ENCODE data around the gene WNT3.

The WNT3 gene

GRCh38 chr17:46780003-46780373 is 38.5 kb downstream of the WNT3 start:
- Histone ChIP-seq H3K4me1 (ENCODE audit: control insufficient read depth, insufficient read depth, low read depth, low read length) (peaks cover 2% of the 10 kb centered on the region), H2BK12ac (ENCODE audit: low read length in 2 of 2) (no peak overlapping the region), H3K14ac (ENCODE audit: low read length in 2 of 2) (no peak overlapping the region), H3K9me3 (ENCODE audit: control insufficient read depth, low read length) (no peaks in the 10 kb centered on the region), H3K18ac (ENCODE audit: low read depth in 1 of 2, low read length in 2 of 2) (no peak overlapping the region), H2BK120ac (ENCODE audit: low read depth, low read length) (no peak overlapping the region), H3K27ac (ENCODE audit: low read length, poor library complexity, severe bottlenecking) (no peak overlapping the region), H4K91ac (ENCODE audit: low read length) (no peak overlapping the region), H4K8ac (ENCODE audit: low read length) (no peak overlapping the region), H3K79me1 (replicated peaks; ENCODE audit: low read length, poor library complexity, severe bottlenecking) (no peaks in the 10 kb centered on the region), H2BK15ac (ENCODE audit: low read depth, poor library complexity, severe bottlenecking) (no peak overlapping the region), H3K23ac (ENCODE audit: low read length in 2 of 2) (no peak overlapping the region), H3K4me2 (ENCODE audit: low read length, poor library complexity, severe bottlenecking) (no peak overlapping the region), H3K36me3 (ENCODE audit: control insufficient read depth in 1 of 2, insufficient read depth in 2 of 2, low read depth in 1 of 2, low read length in 2 of 2) (no peaks in the 10 kb centered on the region), H3K4ac (ENCODE audit: low read depth in 1 of 2, low read length in 2 of 2) (no peak overlapping the region), H3K4me3 (ENCODE audit: insufficient read depth in 1 of 2, low read depth in 1 of 2, low read length in 2 of 2) (no peak overlapping the region), H3K27me3 (ENCODE audit: control insufficient read depth in 1 of 2, insufficient read depth in 1 of 2, low read length in 2 of 2) (peaks cover 0 to 39% of the 10 kb centered on the region in 2 experiments), H3K9ac (ENCODE audit: low read length) (no peak overlapping the region), H2AFZ (ENCODE audit: low read depth, low read length) (no peak overlapping the region), H2AK5ac (ENCODE audit: low read length, severe bottlenecking) (no peak overlapping the region), H2BK5ac (ENCODE audit: low read depth, low read length, poor library complexity, severe bottlenecking) (no peak overlapping the region)
- 98% methylated on average over 5 of the region's 5 CpGs for WGBS
- DNase-seq = no peak

GRCh38 chr17:46777943-46778915 is 40.3 kb downstream of the WNT3 start:
- H2BK5ac ChIP-seq (ENCODE audit: low read depth, low read length, poor library complexity, severe bottlenecking) = no peak overlapping the region
- peaks cover 0 to 44% of the 10 kb centered on the region in 2 experiments for H3K27me3 ChIP-seq (ENCODE audit: control insufficient read depth in 1 of 2, insufficient read depth in 1 of 2, low read length in 2 of 2)
- H3K18ac ChIP-seq (ENCODE audit: low read depth in 1 of 2, low read length in 2 of 2) = no peak overlapping the region
- no peak overlapping the region for H3K27ac ChIP-seq (ENCODE audit: low read length, poor library complexity, severe bottlenecking)
- WGBS = 86% methylated on average over 22 of the region's 23 CpGs
- no peak overlapping the region for H3K4me3 ChIP-seq (ENCODE audit: insufficient read depth in 1 of 2, low read depth in 1 of 2, low read length in 2 of 2)
- H3K9me3 ChIP-seq (ENCODE audit: control insufficient read depth, low read length) = no peaks in the 10 kb centered on the region
- peaks cover 5% of the 10 kb centered on the region for H3K4me1 ChIP-seq (ENCODE audit: control insufficient read depth, insufficient read depth, low read depth, low read length)
- no peaks in the 10 kb centered on the region for H3K79me1 ChIP-seq (replicated peaks; ENCODE audit: low read length, poor library complexity, severe bottlenecking)
- H3K4me2 ChIP-seq (ENCODE audit: low read length, poor library complexity, severe bottlenecking) = no peak overlapping the region
- H2BK15ac ChIP-seq (ENCODE audit: low read depth, poor library complexity, severe bottlenecking) = no peak overlapping the region
- no peak overlapping the region for H2BK120ac ChIP-seq (ENCODE audit: low read depth, low read length)
- no peak overlapping the region for H3K14ac ChIP-seq (ENCODE audit: low read length in 2 of 2)
- no peak overlapping the region for H3K4ac ChIP-seq (ENCODE audit: low read depth in 1 of 2, low read length in 2 of 2)
- H2AK5ac ChIP-seq (ENCODE audit: low read length, severe bottlenecking) = no peak overlapping the region
- no peak overlapping the region for H2BK12ac ChIP-seq (ENCODE audit: low read length in 2 of 2)
- no peak overlapping the region for H4K91ac ChIP-seq (ENCODE audit: low read length)
- H4K8ac ChIP-seq (ENCODE audit: low read length) = no peak overlapping the region
- peak; percentile 27 for DNase-seq
- H3K36me3 ChIP-seq (ENCODE audit: control insufficient read depth in 1 of 2, insufficient read depth in 2 of 2, low read depth in 1 of 2, low read length in 2 of 2) = no peaks in the 10 kb centered on the region
- H2AFZ ChIP-seq (ENCODE audit: low read depth, low read length) = no peak overlapping the region
- H3K9ac ChIP-seq (ENCODE audit: low read length) = no peak overlapping the region
- H3K23ac ChIP-seq (ENCODE audit: low read length in 2 of 2) = no peak overlapping the region

GRCh38 chr17:46776298-46777005 is 42.0 kb downstream of the WNT3 start:
- no peak overlapping the region for H2BK5ac ChIP-seq (ENCODE audit: low read depth, low read length, poor library complexity, severe bottlenecking)
- H3K9ac ChIP-seq (ENCODE audit: low read length) = no peak overlapping the region
- no peak overlapping the region for H2AK5ac ChIP-seq (ENCODE audit: low read length, severe bottlenecking)
- H2BK15ac ChIP-seq (ENCODE audit: low read depth, poor library complexity, severe bottlenecking) = no peak overlapping the region
- H3K23ac ChIP-seq (ENCODE audit: low read length in 2 of 2) = no peak overlapping the region
- no peak overlapping the region for H3K14ac ChIP-seq (ENCODE audit: low read length in 2 of 2)
- H3K36me3 ChIP-seq (ENCODE audit: control insufficient read depth in 1 of 2, insufficient read depth in 2 of 2, low read depth in 1 of 2, low read length in 2 of 2) = no peaks in the 10 kb centered on the region
- WGBS = 87% methylated on average over 12 of the region's 12 CpGs
- H3K27ac ChIP-seq (ENCODE audit: low read length, poor library complexity, severe bottlenecking) = no peak overlapping the region
- no peak overlapping the region for H2BK120ac ChIP-seq (ENCODE audit: low read depth, low read length)
- no peak overlapping the region for H4K91ac ChIP-seq (ENCODE audit: low read length)
- DNase-seq = no peak
- no peaks in the 10 kb centered on the region for H3K9me3 ChIP-seq (ENCODE audit: control insufficient read depth, low read length)
- no peak overlapping the region for H4K8ac ChIP-seq (ENCODE audit: low read length)
- no peak overlapping the region for H2AFZ ChIP-seq (ENCODE audit: low read depth, low read length)
- H3K27me3 ChIP-seq (ENCODE audit: control insufficient read depth in 1 of 2, insufficient read depth in 1 of 2, low read length in 2 of 2) = peaks cover 0 to 38% of the 10 kb centered on the region in 2 experiments
- H3K4me3 ChIP-seq (ENCODE audit: insufficient read depth in 1 of 2, low read depth in 1 of 2, low read length in 2 of 2) = peak overlapping the region in 1 of 2 experiments; percentile 2
- H3K18ac ChIP-seq (ENCODE audit: low read depth in 1 of 2, low read length in 2 of 2) = no peak overlapping the region
- H3K79me1 ChIP-seq (replicated peaks; ENCODE audit: low read length, poor library complexity, severe bottlenecking) = no peaks in the 10 kb centered on the region
- H3K4ac ChIP-seq (ENCODE audit: low read depth in 1 of 2, low read length in 2 of 2) = no peak overlapping the region
- H3K4me1 ChIP-seq (ENCODE audit: control insufficient read depth, insufficient read depth, low read depth, low read length) = peaks cover 9% of the 10 kb centered on the region
- H3K4me2 ChIP-seq (ENCODE audit: low read length, poor library complexity, severe bottlenecking) = no peak overlapping the region
- H2BK12ac ChIP-seq (ENCODE audit: low read length in 2 of 2) = no peak overlapping the region

- WGBS = 97% methylated on average over 9 of the region's 10 CpGs
Observed at GRCh38 chr17:46774108-46774737, 44.3 kb downstream of the WNT3 start.

More at GRCh38 chr17:46774108-46774737, 44.3 kb downstream of the WNT3 start:
- Histone ChIP-seq H3K27ac (ENCODE audit: low read length, poor library complexity, severe bottlenecking) (no peak overlapping the region), H3K4me1 (ENCODE audit: control insufficient read depth, insufficient read depth, low read depth, low read length) (peaks cover 28% of the 10 kb centered on the region), H2BK120ac (ENCODE audit: low read depth, low read length) (no peak overlapping the region), H3K18ac (ENCODE audit: low read depth in 1 of 2, low read length in 2 of 2) (no peak overlapping the region), H2BK12ac (ENCODE audit: low read length in 2 of 2) (no peak overlapping the region), H4K91ac (ENCODE audit: low read length) (no peak overlapping the region), H3K4me3 (ENCODE audit: insufficient read depth in 1 of 2, low read depth in 1 of 2, low read length in 2 of 2) (no peak overlapping the region), H2AK5ac (ENCODE audit: low read length, severe bottlenecking) (no peak overlapping the region), H2AFZ (ENCODE audit: low read depth, low read length) (no peak overlapping the region), H3K9ac (ENCODE audit: low read length) (no peak overlapping the region), H4K8ac (ENCODE audit: low read length) (no peak overlapping the region), H3K36me3 (ENCODE audit: control insufficient read depth in 1 of 2, insufficient read depth in 2 of 2, low read depth in 1 of 2, low read length in 2 of 2) (no peaks in the 10 kb centered on the region), H3K23ac (ENCODE audit: low read length in 2 of 2) (no peak overlapping the region), H3K4ac (ENCODE audit: low read depth in 1 of 2, low read length in 2 of 2) (no peak overlapping the region), H3K14ac (ENCODE audit: low read length in 2 of 2) (no peak overlapping the region), H3K27me3 (ENCODE audit: control insufficient read depth in 1 of 2, insufficient read depth in 1 of 2, low read length in 2 of 2) (peaks cover 0 to 44% of the 10 kb centered on the region in 2 experiments), H3K79me1 (replicated peaks; ENCODE audit: low read length, poor library complexity, severe bottlenecking) (peaks cover 2% of the 10 kb centered on the region), H3K4me2 (ENCODE audit: low read length, poor library complexity, severe bottlenecking) (no peak overlapping the region), H3K9me3 (ENCODE audit: control insufficient read depth, low read length) (no peaks in the 10 kb centered on the region), H2BK5ac (ENCODE audit: low read depth, low read length, poor library complexity, severe bottlenecking) (no peak overlapping the region), H2BK15ac (ENCODE audit: low read depth, poor library complexity, severe bottlenecking) (no peak overlapping the region)
- DNase-seq = no peak
